HepG2 (cell line): ENCODE measurements around the gene SIK1. TPM values are rescaled to one million over a fixed set of nuclear protein-coding genes. Genes with fewer than 3 reads are reported as not detected.

ENCODE experiments used
- AHR ChIP-seq: IDR thresholded peaks from 2 replicates; pipeline ENCODE4 v1.6.1; 2018; ENCODE audit warnings: missing genetic modification reagents, missing compliant biosample characterization
- KAT8 ChIP-seq: IDR thresholded peaks from 2 replicates; pipeline ENCODE4 v1.6.1; 2016; ENCODE audit warnings: missing genetic modification reagents, missing compliant biosample characterization
- MNT ChIP-seq: fragments of 450-650 bp; IDR thresholded peaks from 2 replicates; pipeline ENCODE4 v1.6.1; 2016
- SIX4 ChIP-seq: sonication (generic); formaldehyde crosslinking; IDR thresholded peaks from 2 replicates; pipeline ENCODE4 v1.4.0; 2020; ENCODE audit warnings: missing genetic modification reagents
- XBP1 ChIP-seq: sonication (generic); formaldehyde crosslinking; IDR thresholded peaks from 2 replicates; pipeline ENCODE4 v1.5.0; 2020; ENCODE audit warnings: missing genetic modification reagents
- ZBTB2 ChIP-seq: sonication (generic); formaldehyde crosslinking; IDR thresholded peaks from 2 replicates; pipeline ENCODE4 v1.8.0; 2022; ENCODE audit warnings: low read depth, missing genetic modification reagents
- ZBTB39 ChIP-seq: sonication (generic); formaldehyde crosslinking; IDR thresholded peaks from 2 replicates; pipeline ENCODE4 v1.5.0; 2020; ENCODE audit warnings: missing genetic modification reagents
- ZMYM4 ChIP-seq: sonication (generic); formaldehyde crosslinking; IDR thresholded peaks from 2 replicates; pipeline ENCODE4 v1.8.1; 2023; ENCODE audit warnings: mild to moderate bottlenecking, missing genetic modification reagents
- ZNF331 ChIP-seq: sonication (generic); formaldehyde crosslinking; IDR thresholded peaks from 2 replicates; pipeline ENCODE4 v1.4.0; 2020; ENCODE audit warnings: missing genetic modification reagents
- ZNF350 ChIP-seq: sonication (generic); formaldehyde crosslinking; IDR thresholded peaks from 2 replicates; pipeline ENCODE4 v1.4.0; 2020; ENCODE audit warnings: mild to moderate bottlenecking, low read depth, missing genetic modification reagents, borderline replicate concordance
- ZNF441 ChIP-seq: sonication (generic); formaldehyde crosslinking; IDR thresholded peaks from 2 replicates; pipeline ENCODE4 v1.7.0; 2021; ENCODE audit warnings: missing genetic modification reagents, borderline replicate concordance
- ZNF652 ChIP-seq: IDR thresholded peaks from 2 replicates; pipeline ENCODE4 v1.6.1; 2016; ENCODE audit warnings: low read depth, borderline replicate concordance
- ZNF713 ChIP-seq: sonication (generic); formaldehyde crosslinking; IDR thresholded peaks from 2 replicates; pipeline ENCODE4 v1.4.0; 2020; ENCODE audit warnings: mild to moderate bottlenecking, missing genetic modification reagents
- ZNF747 ChIP-seq: sonication (generic); formaldehyde crosslinking; IDR thresholded peaks from 2 replicates; pipeline ENCODE4 v1.8.1; 2023; ENCODE audit warnings: missing genetic modification reagents, mild to moderate bottlenecking, borderline replicate concordance
- ZNF777 ChIP-seq: sonication (generic); formaldehyde crosslinking; IDR thresholded peaks from 2 replicates; pipeline ENCODE4 v1.4.0; 2020; ENCODE audit warnings: missing genetic modification reagents
- polyA plus RNA-seq, 8 experiments: library from polyadenylated mRNA; depleted of rRNA in 3 of 8; stranded (reverse) in 7 of 8; unstranded in 1 of 8; fragments of >200 nt; fragmentation: Illumina TruSeq in 4 of 8; extraction: Trizol in 4 of 8; gene quantifications; 2 replicates each; pipeline versions ENCODE4 v1.2.1 to v1.2.3, GENCODE V29; 2011 to 2016; ENCODE audit warnings: low read depth in 4 of 8, missing spikeins in 1 of 8, mixed read lengths in 1 of 8; ENCODE audit not compliant: insufficient read depth in 1 of 8
- total RNA-seq, 5 experiments: library from RNA; depleted of rRNA; stranded (reverse); fragments of >200 nt; fragmentation: Illumina TruSeq; extraction: Trizol; gene quantifications; 2 replicates each; pipeline ENCODE4 v1.2.3, GENCODE V29; 2016; ENCODE audit warnings: low read depth in 1 of 5
- TF ChIP-seq, protein P1 (sequence below): sonication (generic); formaldehyde crosslinking; IDR thresholded peaks from 2 replicates; pipeline ENCODE4 v1.5.1; 2020; ENCODE audit warnings: mild to moderate bottlenecking, missing genetic modification reagents, borderline replicate concordance
- TF ChIP-seq, protein P2 (sequence below): sonication (generic); formaldehyde crosslinking; IDR thresholded peaks from 2 replicates; pipeline ENCODE4 v1.5.0; 2020; ENCODE audit warnings: mild to moderate bottlenecking, missing genetic modification reagents
- TF ChIP-seq, protein P3 (sequence below): IDR thresholded peaks from 2 replicates; pipeline ENCODE4 v1.6.1; 2016; ENCODE audit warnings: missing biosample characterization, missing genetic modification reagents, low read depth
- TF ChIP-seq, protein P4 (sequence below): sonication (generic); formaldehyde crosslinking; IDR thresholded peaks from 2 replicates; pipeline ENCODE4 v1.8.1; 2023; ENCODE audit warnings: missing genetic modification reagents, mild to moderate bottlenecking, borderline replicate concordance

SIK1 gene
- total and polyA plus RNA-seq, 2 of the 13 experiments (the other 11 are each of a cell fraction or from before 2014, with no cell fraction given) = 4.5 to 14.5 TPM

GRCh38 chr21:43364851-43365424, 62.0 kb downstream of the SIK1 start (continued):
- TF ChIP-seq, protein P1, sequence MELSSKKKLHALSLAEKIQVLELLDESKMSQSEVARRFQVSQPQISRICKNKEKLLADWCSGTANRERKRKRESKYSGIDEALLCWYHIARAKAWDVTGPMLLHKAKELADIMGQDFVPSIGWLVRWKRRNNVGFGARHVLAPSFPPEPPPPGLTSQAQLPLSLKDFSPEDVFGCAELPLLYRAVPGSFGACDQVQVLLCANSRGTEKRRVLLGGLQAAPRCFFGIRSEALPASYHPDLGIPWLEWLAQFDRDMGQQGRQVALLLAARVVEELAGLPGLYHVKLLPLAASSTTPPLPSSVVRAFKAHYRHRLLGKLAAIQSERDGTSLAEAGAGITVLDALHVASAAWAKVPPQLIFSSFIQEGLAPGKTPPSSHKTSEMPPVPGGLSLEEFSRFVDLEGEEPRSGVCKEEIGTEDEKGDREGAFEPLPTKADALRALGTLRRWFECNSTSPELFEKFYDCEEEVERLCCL (CRISPR knock-in tag) = no peak
- TF ChIP-seq KAT8 (CRISPR knock-in tag) = peak; percentile 33; the same call in 1 of the 2 replicates
- no peak for TF ChIP-seq ZNF441 (CRISPR knock-in tag)
- TF ChIP-seq ZBTB2 (CRISPR knock-in tag) = no peak
- no peak for TF ChIP-seq ZBTB39 (CRISPR knock-in tag)
- TF ChIP-seq XBP1 (CRISPR knock-in tag) = no peak
- TF ChIP-seq, protein P2, sequence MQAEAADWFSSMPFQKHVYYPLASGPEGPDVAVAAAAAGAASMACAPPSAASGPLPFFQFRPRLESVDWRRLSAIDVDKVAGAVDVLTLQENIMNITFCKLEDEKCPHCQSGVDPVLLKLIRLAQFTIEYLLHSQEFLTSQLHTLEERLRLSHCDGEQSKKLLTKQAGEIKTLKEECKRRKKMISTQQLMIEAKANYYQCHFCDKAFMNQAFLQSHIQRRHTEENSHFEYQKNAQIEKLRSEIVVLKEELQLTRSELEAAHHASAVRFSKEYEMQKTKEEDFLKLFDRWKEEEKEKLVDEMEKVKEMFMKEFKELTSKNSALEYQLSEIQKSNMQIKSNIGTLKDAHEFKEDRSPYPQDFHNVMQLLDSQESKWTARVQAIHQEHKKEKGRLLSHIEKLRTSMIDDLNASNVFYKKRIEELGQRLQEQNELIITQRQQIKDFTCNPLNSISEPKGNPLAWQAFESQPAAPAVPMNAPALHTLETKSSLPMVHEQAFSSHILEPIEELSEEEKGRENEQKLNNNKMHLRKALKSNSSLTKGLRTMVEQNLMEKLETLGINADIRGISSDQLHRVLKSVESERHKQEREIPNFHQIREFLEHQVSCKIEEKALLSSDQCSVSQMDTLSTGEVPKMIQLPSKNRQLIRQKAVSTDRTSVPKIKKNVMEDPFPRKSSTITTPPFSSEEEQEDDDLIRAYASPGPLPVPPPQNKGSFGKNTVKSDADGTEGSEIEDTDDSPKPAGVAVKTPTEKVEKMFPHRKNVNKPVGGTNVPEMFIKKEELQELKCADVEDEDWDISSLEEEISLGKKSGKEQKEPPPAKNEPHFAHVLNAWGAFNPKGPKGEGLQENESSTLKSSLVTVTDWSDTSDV (CRISPR knock-in tag) = no peak
- TF ChIP-seq, protein P3, sequence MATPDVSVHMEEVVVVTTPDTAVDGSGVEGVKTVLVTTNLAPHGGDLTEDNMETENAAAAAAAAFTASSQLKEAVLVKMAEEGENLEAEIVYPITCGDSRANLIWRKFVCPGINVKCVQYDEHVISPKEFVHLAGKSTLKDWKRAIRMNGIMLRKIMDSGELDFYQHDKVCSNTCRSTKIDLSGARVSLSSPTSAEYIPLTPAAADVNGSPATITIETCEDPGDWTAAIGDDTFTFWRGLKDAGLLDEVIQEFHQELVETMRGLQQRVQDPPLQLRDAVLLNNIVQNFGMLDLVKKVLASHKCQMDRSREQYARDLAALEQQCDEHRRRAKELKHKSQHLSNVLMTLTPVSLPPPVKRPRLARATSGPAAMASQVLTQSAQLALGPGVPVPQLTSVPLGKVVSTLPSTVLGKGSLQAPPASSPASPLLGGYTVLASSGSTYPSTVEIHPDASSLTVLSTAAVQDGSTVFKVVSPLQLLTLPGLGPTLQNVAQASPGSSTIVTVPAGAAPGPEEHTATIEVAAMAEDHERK (CRISPR knock-in tag) = no peak
- TF ChIP-seq MNT = no peak
- TF ChIP-seq SIX4 (CRISPR knock-in tag) = no peak
- no peak for TF ChIP-seq ZNF747 (CRISPR knock-in tag)
- TF ChIP-seq ZNF350 (CRISPR knock-in tag) = no peak
- TF ChIP-seq AHR (CRISPR knock-in tag) = no peak
- TF ChIP-seq ZNF713 (CRISPR knock-in tag) = no peak
- TF ChIP-seq, protein P4, sequence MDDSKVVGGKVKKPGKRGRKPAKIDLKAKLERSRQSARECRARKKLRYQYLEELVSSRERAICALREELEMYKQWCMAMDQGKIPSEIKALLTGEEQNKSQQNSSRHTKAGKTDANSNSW (CRISPR knock-in tag) = no peak
- TF ChIP-seq ZNF331 (CRISPR knock-in tag) = 0 out of 2 replicates have a peak, but pooled peaks have one; percentile 12
- TF ChIP-seq ZNF777 = no peak
- TF ChIP-seq ZNF652 (CRISPR knock-in tag) = no peak
- peak; percentile 23; the same call in 1 of the 2 replicates for TF ChIP-seq ZMYM4 (CRISPR knock-in tag)
